H9 (cell line): ENCODE measurements around the gene KRT6B. TPM values are rescaled to one million over a fixed set of nuclear protein-coding genes. Genes with fewer than 3 reads are reported as not detected.

Experiments used
- DNase-seq: peaks from one replicate; pipeline ENCODE4 v3.0.0-alpha.2; 2017
- H2AFZ ChIP-seq: one replicate; pipeline ENCODE4 v1.6.1; 2013; ENCODE audit warnings: mild to moderate bottlenecking, low read length, control low read depth, moderate library complexity
- H2AK5ac ChIP-seq: 2 replicates; pipeline ENCODE4 v1.6.1; 2013; ENCODE audit warnings: low read length, control low read depth, mixed read lengths; ENCODE audit not compliant: insufficient read length
- H2BK120ac ChIP-seq: one replicate; pipeline ENCODE4 v1.6.1; 2013; ENCODE audit warnings: low read depth, mild to moderate bottlenecking, low read length, control low read depth, inconsistent platforms; ENCODE audit not compliant: poor library complexity, severe bottlenecking
- H2BK12ac ChIP-seq: 2 replicates; pipeline ENCODE4 v1.6.1; 2013; ENCODE audit warnings: low read length, control low read depth, mixed read lengths, low read depth; ENCODE audit not compliant: insufficient read length
- H2BK15ac ChIP-seq: 2 replicates; pipeline ENCODE4 v1.6.1; 2013; ENCODE audit warnings: low read depth, low read length, control low read depth
- H2BK20ac ChIP-seq: one replicate; pipeline ENCODE4 v1.6.1; 2013; ENCODE audit warnings: low read depth, mild to moderate bottlenecking, low read length, control low read depth, inconsistent platforms; ENCODE audit not compliant: poor library complexity, severe bottlenecking
- H2BK5ac ChIP-seq: 2 replicates; pipeline ENCODE4 v1.6.1; 2013; ENCODE audit warnings: low read length, control low read depth, mixed read lengths; ENCODE audit not compliant: insufficient read length
- H3K14ac ChIP-seq: 2 replicates; pipeline ENCODE4 v1.6.1; 2013; ENCODE audit warnings: low read length, control low read depth; ENCODE audit not compliant: insufficient read depth
- H3K18ac ChIP-seq: 2 replicates; pipeline ENCODE4 v1.6.1; 2013; ENCODE audit warnings: low read depth, mild to moderate bottlenecking, mixed read lengths, low read length, control low read depth; ENCODE audit not compliant: insufficient read length
- H3K23ac ChIP-seq: 2 replicates; pipeline ENCODE4 v1.6.1; 2013; ENCODE audit warnings: low read length, control low read depth, mixed read lengths, low read depth; ENCODE audit not compliant: insufficient read length
- H3K23me2 ChIP-seq: 2 replicates; pipeline ENCODE4 v1.6.1; 2013; ENCODE audit warnings: low read depth, mild to moderate bottlenecking, mixed read lengths, low read length, control low read depth; ENCODE audit not compliant: insufficient read length, poor library complexity, severe bottlenecking
- H3K27ac ChIP-seq: 2 replicates; pipeline ENCODE4 v1.5.1; 2013; ENCODE audit warnings: low read length, control low read depth, mixed read lengths, low read depth; ENCODE audit not compliant: insufficient read length
- H3K27me3 ChIP-seq: 2 replicates; pipeline ENCODE4 v1.6.1; 2013; ENCODE audit warnings: low read length, control low read depth, inconsistent platforms; ENCODE audit not compliant: insufficient read depth
- H3K4ac ChIP-seq: 2 replicates; pipeline ENCODE4 v1.6.1; 2013; ENCODE audit warnings: low read depth, mild to moderate bottlenecking, control low read depth, inconsistent platforms, low read length, moderate library complexity
- H3K4me1 ChIP-seq: 2 replicates; pipeline ENCODE4 v1.6.1; 2013; ENCODE audit warnings: low read length, control low read depth, inconsistent platforms; ENCODE audit not compliant: insufficient read depth
- H3K4me2 ChIP-seq: 2 replicates; pipeline ENCODE4 v1.6.1; 2013; ENCODE audit warnings: low read length, control low read depth, mixed read lengths; ENCODE audit not compliant: insufficient read length, insufficient read depth
- H3K56ac ChIP-seq: 2 replicates; pipeline ENCODE4 v1.6.1; 2013; ENCODE audit warnings: low read depth, mild to moderate bottlenecking, mixed read lengths, low read length, control low read depth; ENCODE audit not compliant: insufficient read length
- H3K79me1 ChIP-seq: 2 replicates; pipeline ENCODE4 v1.6.1; 2013; ENCODE audit warnings: low read depth, mild to moderate bottlenecking, moderate library complexity, low read length, control low read depth, inconsistent platforms; ENCODE audit not compliant: insufficient read depth, poor library complexity, severe bottlenecking
- H3K79me2 ChIP-seq: 2 replicates; pipeline ENCODE4 v1.6.1; 2013; ENCODE audit warnings: low read length, control low read depth, inconsistent platforms; ENCODE audit not compliant: insufficient read depth
- H3K9ac ChIP-seq: 2 replicates; pipeline ENCODE4 v1.6.1; 2013; ENCODE audit warnings: low read length, control low read depth, mixed read lengths; ENCODE audit not compliant: insufficient read length; ENCODE audit errors: extremely low read depth
- H3K9me3 ChIP-seq: one replicate; pipeline ENCODE4 v1.6.1; 2013; ENCODE audit warnings: low read depth, low read length, inconsistent platforms; ENCODE audit not compliant: control insufficient read depth
- H3T11ph ChIP-seq: one replicate; pipeline ENCODE4 v1.6.1; 2013; ENCODE audit warnings: mild to moderate bottlenecking, low read length, control low read depth, inconsistent platforms
- H4K20me1 ChIP-seq: one replicate; pipeline ENCODE4 v1.6.1; 2013; ENCODE audit not compliant: control insufficient read depth, insufficient read length, insufficient read depth
- H4K5ac ChIP-seq: 2 replicates; pipeline ENCODE4 v1.6.1; 2013; ENCODE audit warnings: low read depth, mild to moderate bottlenecking, mixed read lengths, low read length, control low read depth; ENCODE audit not compliant: insufficient read length
- H4K8ac ChIP-seq: replicated peaks from 2 replicates; pipeline ENCODE4 v1.6.1; 2013; ENCODE audit warnings: low read length, control low read depth, mixed read lengths, low read depth; ENCODE audit not compliant: insufficient read length
- H4K91ac ChIP-seq: 2 replicates; pipeline ENCODE4 v1.6.1; 2013; ENCODE audit warnings: low read depth, mild to moderate bottlenecking, moderate library complexity, mixed read lengths, low read length, control low read depth; ENCODE audit not compliant: insufficient read length
- H3K27ac Mint-ChIP-seq, 3 experiments: 2 replicates in 2 of 3; 3 replicates in 1 of 3; pipeline ENCODE4 v1.8.0; 2020 to 2021; ENCODE audit warnings: mixed read lengths in 3 of 3, mild to moderate bottlenecking in 1 of 3, moderate library complexity in 1 of 3
- H3K27me3 Mint-ChIP-seq: 2 replicates; pipeline ENCODE4 v1.8.0; 2021; ENCODE audit warnings: low read depth, mild to moderate bottlenecking, moderate library complexity, mixed read lengths
- H3K36me3 Mint-ChIP-seq, 3 experiments: 2 replicates in 2 of 3; 3 replicates in 1 of 3; pipeline ENCODE4 v1.8.0; 2020 to 2021; ENCODE audit warnings: low read depth in 3 of 3, mixed read lengths in 3 of 3; ENCODE audit not compliant: insufficient read depth in 1 of 3
- H3K4me1 Mint-ChIP-seq, 2 experiments: 2 replicates each; pipeline ENCODE4 v1.8.0; 2020; ENCODE audit warnings: mixed read lengths in 2 of 2
- H3K4me3 Mint-ChIP-seq, 2 experiments: 2 replicates in 1 of 2; 3 replicates in 1 of 2; pipeline ENCODE4 v1.8.0; 2020 to 2021; ENCODE audit warnings: mild to moderate bottlenecking in 2 of 2, mixed read lengths in 2 of 2, moderate library complexity in 1 of 2
- H3K9me3 Mint-ChIP-seq, 2 experiments: 2 replicates in 1 of 2; 3 replicates in 1 of 2; pipeline ENCODE4 v1.8.0; 2020; ENCODE audit warnings: mild to moderate bottlenecking in 2 of 2, mixed read lengths in 2 of 2, moderate library complexity in 1 of 2
- WGBS: extraction: QIAGEN DNeasy Blood & Tissue Kit; methylation state at CpG from one replicate; pipeline ENCODE4 v1.1.7; 2013; ENCODE audit warnings: missing lambda C conversion rate, low lambda C conversion rate, mixed read lengths; ENCODE audit not compliant: insufficient read length; ENCODE audit errors: extremely low coverage; 5-methylcytosine and 5-hydroxymethylcytosine counted together
- total RNA-seq: library from RNA; stranded (reverse); gene quantifications from 2 replicates; pipeline ENCODE4 v1.2.1, GENCODE V29; 2021
- TF ChIP-seq, protein P1 (sequence below): fragments of 200-600 bp; sonication (generic); conservative IDR thresholded peaks from 3 replicates; pipeline ENCODE4 v1.8.0; 2021; ENCODE audit warnings: antibody characterized with exemption, mild to moderate bottlenecking

Gene KRT6B
- total RNA-seq, 1 experiment from 2014 or later = not detected

DNA sequence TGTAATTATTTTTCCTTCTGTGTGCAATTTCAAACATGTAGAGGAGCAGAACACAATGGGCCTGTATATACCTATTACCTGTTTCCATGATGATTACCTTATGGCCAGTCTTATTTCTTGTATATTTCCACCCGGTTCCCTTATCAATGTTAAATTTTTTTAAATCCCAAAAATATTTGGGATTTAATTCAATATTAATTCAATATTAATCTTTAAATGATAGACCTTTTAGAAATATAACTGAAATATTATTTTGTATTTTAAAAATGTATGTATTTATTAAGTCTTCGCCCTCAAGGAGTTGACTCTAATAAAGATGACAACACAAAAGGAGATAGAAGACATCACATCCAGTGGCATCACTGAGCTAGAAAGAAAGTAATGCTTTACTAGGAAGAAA lies 22.3 kb upstream of the KRT6B start:
- peaks cover 0 to 2% (median 0%) of the 10 kb centered on the region in 3 experiments; a peak in 2 of 7 replicates for H3K36me3 Mint-ChIP-seq
- no peak overlapping the region for H3K4me3 Mint-ChIP-seq
- H3K9me3 Mint-ChIP-seq = peaks cover 15 to 27% of the 10 kb centered on the region in 2 experiments; a peak in 4 of 5 replicates
- no peak overlapping the region for H2AK5ac ChIP-seq
- no peak overlapping the region for H2BK120ac ChIP-seq
- peaks cover 2% of the 10 kb centered on the region for H3K27me3 Mint-ChIP-seq
- no peak overlapping the region for H3K18ac ChIP-seq
- no peaks in the 10 kb centered on the region for H3K4me1 ChIP-seq
- no peaks in the 10 kb centered on the region for H3K27me3 ChIP-seq
- H3K23me2 ChIP-seq = no peaks in the 10 kb centered on the region
- DNase-seq = no peak
- no peak overlapping the region for H3K23ac ChIP-seq
- no peak overlapping the region for H3K4ac ChIP-seq
- H3K79me1 ChIP-seq = no peaks in the 10 kb centered on the region
- no peak overlapping the region for H4K8ac ChIP-seq
- H4K20me1 ChIP-seq = no peaks in the 10 kb centered on the region
- no peak overlapping the region for H3K27ac Mint-ChIP-seq
- TF ChIP-seq, protein P1, sequence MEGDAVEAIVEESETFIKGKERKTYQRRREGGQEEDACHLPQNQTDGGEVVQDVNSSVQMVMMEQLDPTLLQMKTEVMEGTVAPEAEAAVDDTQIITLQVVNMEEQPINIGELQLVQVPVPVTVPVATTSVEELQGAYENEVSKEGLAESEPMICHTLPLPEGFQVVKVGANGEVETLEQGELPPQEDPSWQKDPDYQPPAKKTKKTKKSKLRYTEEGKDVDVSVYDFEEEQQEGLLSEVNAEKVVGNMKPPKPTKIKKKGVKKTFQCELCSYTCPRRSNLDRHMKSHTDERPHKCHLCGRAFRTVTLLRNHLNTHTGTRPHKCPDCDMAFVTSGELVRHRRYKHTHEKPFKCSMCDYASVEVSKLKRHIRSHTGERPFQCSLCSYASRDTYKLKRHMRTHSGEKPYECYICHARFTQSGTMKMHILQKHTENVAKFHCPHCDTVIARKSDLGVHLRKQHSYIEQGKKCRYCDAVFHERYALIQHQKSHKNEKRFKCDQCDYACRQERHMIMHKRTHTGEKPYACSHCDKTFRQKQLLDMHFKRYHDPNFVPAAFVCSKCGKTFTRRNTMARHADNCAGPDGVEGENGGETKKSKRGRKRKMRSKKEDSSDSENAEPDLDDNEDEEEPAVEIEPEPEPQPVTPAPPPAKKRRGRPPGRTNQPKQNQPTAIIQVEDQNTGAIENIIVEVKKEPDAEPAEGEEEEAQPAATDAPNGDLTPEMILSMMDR = no peak
- H3K9me3 ChIP-seq = no peaks in the 10 kb centered on the region
- no peak overlapping the region for H4K91ac ChIP-seq
- H3K14ac ChIP-seq = no peak overlapping the region
- H2BK15ac ChIP-seq = no peak overlapping the region
- no peak overlapping the region for H2BK12ac ChIP-seq
- no peak overlapping the region for H3K4me2 ChIP-seq
- no peak overlapping the region for H4K5ac ChIP-seq
- H3K27ac ChIP-seq = no peak overlapping the region
- H3K56ac ChIP-seq = no peak overlapping the region
- H3K79me2 ChIP-seq = no peaks in the 10 kb centered on the region
- WGBS = no CpG with 5 or more reads among the region's 2 CpGs
- H2BK20ac ChIP-seq = no peak overlapping the region
- no peaks in the 10 kb centered on the region for H3K4me1 Mint-ChIP-seq
- H2BK5ac ChIP-seq = no peak overlapping the region
- no peak overlapping the region for H3T11ph ChIP-seq
- H3K9ac ChIP-seq = no peak overlapping the region
- H2AFZ ChIP-seq = no peak overlapping the region
